Measurements from ENCODE around the gene PES1.
"Not testable (repeated sequence)": the region's sequence is repeated elsewhere in the genome, so short reads cannot be mapped to it uniquely, and the experiment has no call there.

PES1 gene

DNA sequence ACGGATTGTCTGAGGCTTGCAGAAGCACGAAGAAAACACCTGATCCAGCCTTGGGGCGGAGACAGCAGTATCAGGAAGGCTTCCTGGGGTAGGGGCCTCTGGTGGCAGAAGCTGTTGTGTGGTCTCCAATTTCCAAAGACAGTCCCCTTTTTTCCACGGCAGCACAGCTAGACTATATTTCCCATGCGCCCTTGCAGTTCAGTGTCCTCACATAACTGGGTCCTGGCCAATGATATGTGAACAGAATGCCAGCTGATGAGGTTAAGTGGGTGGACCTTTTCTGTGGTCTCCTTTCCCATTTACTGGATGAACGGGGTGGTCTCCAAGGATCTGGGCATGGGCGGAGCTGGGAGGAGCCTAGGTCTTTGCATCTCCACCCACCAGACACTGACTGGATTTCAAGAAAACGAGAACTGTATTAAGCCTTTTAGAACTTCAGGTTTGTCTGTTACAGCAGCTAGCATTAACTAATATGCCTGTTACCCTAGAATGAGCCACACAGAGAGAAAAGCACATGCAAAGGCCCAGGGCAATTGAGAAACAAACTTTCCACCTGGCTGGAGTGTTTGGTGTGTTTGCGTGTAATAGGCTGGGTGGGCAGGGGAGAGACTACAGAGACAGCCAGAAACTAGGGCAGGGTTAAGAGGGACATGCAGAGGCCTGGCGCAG lies 23.4 kb downstream of the PES1 start:
- ChIA-PET CTCF (no interaction called here), POLR2A (no interaction called here)
- TF ChIP-seq CTCF (IDR thresholded peaks at IDR 0.05; ENCODE audit: control extremely low read depth, extremely low read depth, low read depth, missing control alignments), result no peak
- no peak for DNase-seq (ENCODE audit: extremely low spot score)

DNA sequence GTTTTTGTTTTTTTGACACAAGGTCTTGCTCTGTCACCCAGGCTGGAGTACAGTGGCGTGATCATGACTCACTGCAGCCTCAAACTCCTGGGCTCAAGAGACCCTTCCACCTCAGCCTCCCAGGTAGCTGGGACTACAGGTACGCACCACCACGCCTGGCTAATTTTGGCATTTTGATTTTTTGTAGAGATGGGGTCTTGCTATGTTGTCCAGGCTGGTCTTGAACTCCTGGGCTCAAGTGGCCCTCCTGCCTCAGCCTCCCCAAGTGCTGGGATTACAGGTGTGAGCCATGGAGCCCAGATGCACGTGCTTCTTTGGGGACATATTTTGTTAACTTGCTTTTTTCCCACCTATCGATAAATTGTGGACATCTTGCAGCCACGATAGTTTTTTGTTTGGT lies 24.4 kb downstream of the PES1 start:
- CTCF ChIA-PET; DNase-seq (ENCODE audit: extremely low spot score); POLR2A ChIA-PET: not testable (repeated sequence)

DNA sequence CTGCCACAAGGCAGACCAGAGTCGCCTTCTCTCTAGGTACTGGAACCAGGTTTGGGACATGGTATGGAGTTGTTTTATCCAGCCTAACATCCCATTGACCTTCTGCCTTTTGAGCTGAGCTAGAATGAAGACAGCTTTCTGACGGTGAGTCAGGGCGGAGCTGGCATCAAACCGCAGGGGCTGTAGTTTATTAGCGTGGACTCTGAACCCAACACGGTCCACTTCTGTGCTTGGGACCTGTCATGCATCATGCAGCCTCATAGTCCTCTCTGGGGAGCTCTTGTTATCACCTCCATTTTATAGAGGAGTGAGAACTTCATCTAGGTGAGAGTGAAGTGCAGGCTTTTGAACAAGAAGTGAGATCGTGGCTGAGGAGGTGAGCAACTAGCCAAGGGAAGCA lies 25.6 kb downstream of the PES1 start:
- CTCF ChIA-PET, result interaction anchor here (1.2 to 1.7 kb wide), 3 partner anchors 14 to 189 kb away, joined by 3 to 4 read pairs (median 3); no protein-coding TSS in a partner anchor
- POLR2A ChIA-PET, result no interaction called here

GRCh38 chr22:30565341-30565740 lies 26.4 kb downstream of the PES1 start:
- CTCF ChIA-PET, result interaction anchor here (1.2 to 1.7 kb wide), 4 partner anchors 13 to 190 kb away, joined by 3 to 4 read pairs (median 3); no protein-coding TSS in a partner anchor
- POLR2A ChIA-PET, result interaction anchor here (0.5 kb wide), 1 partner anchor 42 kb away, joined by 5 read pairs; the partner anchor contains the start of gene TCN2
- no peak for DNase-seq (ENCODE audit: extremely low spot score)
- no peak for TF ChIP-seq CTCF (IDR thresholded peaks at IDR 0.05; ENCODE audit: control extremely low read depth, extremely low read depth, low read depth, missing control alignments)

More for the DNA sequence above, 25.6 kb downstream of the PES1 start:
- no peak for DNase-seq (ENCODE audit: extremely low spot score)
- TF ChIP-seq CTCF (IDR thresholded peaks at IDR 0.05; ENCODE audit: control extremely low read depth, extremely low read depth, low read depth, missing control alignments), result no peak

DNA sequence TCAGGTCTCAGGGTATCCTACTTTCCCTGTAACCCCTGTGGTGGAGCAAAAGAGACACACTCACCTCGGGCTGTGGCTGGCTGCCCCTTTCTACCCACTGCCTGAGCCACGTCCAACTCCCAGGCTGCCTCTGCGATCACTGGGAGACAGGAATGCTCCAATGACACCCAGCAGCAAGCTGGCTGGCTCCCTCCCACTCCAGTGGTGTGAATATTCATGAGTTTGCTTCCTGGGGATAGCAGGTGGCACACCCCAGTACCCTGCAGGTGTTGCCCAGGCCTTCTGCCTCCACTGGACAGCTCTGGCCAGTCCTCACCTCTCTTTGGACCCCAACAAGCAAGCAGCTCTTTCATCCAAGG lies 27.0 kb downstream of the PES1 start:
- TF ChIP-seq CTCF (IDR thresholded peaks at IDR 0.05; ENCODE audit: control extremely low read depth, extremely low read depth, low read depth, missing control alignments), result no peak
- ChIA-PET POLR2A (interaction anchor here (0.5 kb wide), 1 partner anchor 42 kb away, joined by 5 read pairs; the partner anchor contains the start of gene TCN2), CTCF (interaction anchor here (1.2 to 1.7 kb wide), 4 partner anchors 12 to 190 kb away, joined by 3 to 4 read pairs (median 3); no protein-coding TSS in a partner anchor)
- DNase-seq (ENCODE audit: extremely low spot score), result no peak

GRCh38 chr22:30564045-30564760 lies 27.5 kb downstream of the PES1 start:
- no peak for DNase-seq (ENCODE audit: extremely low spot score)
- CTCF ChIA-PET, result interaction anchor here (1.5 kb wide), 1 partner anchor 41 kb away, joined by 3 read pairs; no protein-coding TSS in a partner anchor
- no peak for TF ChIP-seq CTCF (IDR thresholded peaks at IDR 0.05; ENCODE audit: control extremely low read depth, extremely low read depth, low read depth, missing control alignments)
- POLR2A ChIA-PET, result no interaction called here

- POLR2A ChIA-PET, result no interaction called here
- DNase-seq (ENCODE audit: extremely low spot score), result no peak
- TF ChIP-seq CTCF (IDR thresholded peaks at IDR 0.05; ENCODE audit: control extremely low read depth, extremely low read depth, low read depth, missing control alignments), result no peak
- CTCF ChIA-PET, result interaction anchor here (0.8 to 1.2 kb wide), 3 partner anchors 9 to 523 kb away, joined by 3 read pairs; no protein-coding TSS in a partner anchor
Observed at GRCh38 chr22:30562366-30562765, 29.3 kb downstream of the PES1 start.

All from GM10248 (cell line).